ENCODE results near the gene SLC5A1.
"Not testable (repeated sequence)": the region's sequence is repeated elsewhere in the genome, so short reads cannot be mapped to it uniquely, and the experiment has no call there.

DNA sequence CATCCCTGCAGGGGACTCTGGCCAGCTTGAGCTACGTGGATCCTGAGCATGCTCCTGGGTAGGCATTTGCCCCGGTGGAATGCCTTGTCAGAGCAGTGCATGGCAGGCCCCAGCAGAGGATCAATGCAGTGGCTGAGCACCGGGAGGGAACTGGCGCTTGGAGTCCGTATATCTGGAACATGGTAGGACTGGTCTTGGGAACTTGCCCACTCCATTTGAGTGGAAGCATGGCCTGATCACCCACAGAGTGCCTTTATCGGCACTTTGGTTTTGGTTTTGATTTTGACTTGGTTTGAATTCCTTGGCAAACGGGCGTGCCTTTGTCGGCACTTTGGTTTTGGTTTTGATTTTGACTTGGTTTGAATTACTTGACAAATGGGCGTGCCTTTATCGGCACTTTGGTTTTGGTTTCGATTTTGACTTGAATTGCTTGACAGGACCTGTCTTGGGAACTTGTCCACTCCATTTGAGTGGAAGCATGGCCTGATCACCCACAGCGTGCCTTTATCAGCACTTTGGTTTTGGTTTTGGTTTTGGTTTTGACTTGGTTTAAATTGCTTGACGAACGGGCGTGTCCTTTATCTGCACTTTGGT is 94.8 kb downstream of the SLC5A1 start:
- TF ChIP-seq, protein P1, sequence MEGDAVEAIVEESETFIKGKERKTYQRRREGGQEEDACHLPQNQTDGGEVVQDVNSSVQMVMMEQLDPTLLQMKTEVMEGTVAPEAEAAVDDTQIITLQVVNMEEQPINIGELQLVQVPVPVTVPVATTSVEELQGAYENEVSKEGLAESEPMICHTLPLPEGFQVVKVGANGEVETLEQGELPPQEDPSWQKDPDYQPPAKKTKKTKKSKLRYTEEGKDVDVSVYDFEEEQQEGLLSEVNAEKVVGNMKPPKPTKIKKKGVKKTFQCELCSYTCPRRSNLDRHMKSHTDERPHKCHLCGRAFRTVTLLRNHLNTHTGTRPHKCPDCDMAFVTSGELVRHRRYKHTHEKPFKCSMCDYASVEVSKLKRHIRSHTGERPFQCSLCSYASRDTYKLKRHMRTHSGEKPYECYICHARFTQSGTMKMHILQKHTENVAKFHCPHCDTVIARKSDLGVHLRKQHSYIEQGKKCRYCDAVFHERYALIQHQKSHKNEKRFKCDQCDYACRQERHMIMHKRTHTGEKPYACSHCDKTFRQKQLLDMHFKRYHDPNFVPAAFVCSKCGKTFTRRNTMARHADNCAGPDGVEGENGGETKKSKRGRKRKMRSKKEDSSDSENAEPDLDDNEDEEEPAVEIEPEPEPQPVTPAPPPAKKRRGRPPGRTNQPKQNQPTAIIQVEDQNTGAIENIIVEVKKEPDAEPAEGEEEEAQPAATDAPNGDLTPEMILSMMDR (conservative IDR thresholded peaks at IDR 0.05 in 1 of 2, IDR thresholded peaks at IDR 0.05 in 1 of 2; ENCODE audit: extremely low read depth in 1 of 2, insufficient read depth in 1 of 2, low read depth in 1 of 2, low read length in 2 of 2) = not testable (repeated sequence)
- TF ChIP-seq EZH2 (IDR thresholded peaks at IDR 0.05; ENCODE audit: borderline replicate concordance, low read length) = not testable (repeated sequence)

Measured in mammary epithelial cell (primary cell).